Gastrocnemius medialis (tissue), 4 donors: Measurements from ENCODE around the gene CSF3.

ENCODE experiments used
- POLR2A ChIP-seq, 2 donors: fragments of 450-650 bp; IDR thresholded peaks; one replicate each; pipeline ENCODE4 v1.6.1; 2017; ENCODE audit warnings: antibody characterized with exemption in 2 of 2, mild to moderate bottlenecking in 2 of 2, moderate library complexity in 2 of 2
- TF ChIP-seq, protein P1 (sequence below), 5 experiments: fragments of 450-650 bp in 3 of 5; fragments of 200-600 bp in 2 of 5; sonication (generic) in 2 of 5; IDR thresholded peaks in 4 of 5; conservative IDR thresholded peaks in 1 of 5; 1 replicate in 4 of 5; 2 replicates in 1 of 5; pipeline ENCODE4 v1.5.1; 2016 to 2019; ENCODE audit warnings: antibody characterized with exemption in 5 of 5, mild to moderate bottlenecking in 3 of 5, moderate library complexity in 3 of 5

DNA sequence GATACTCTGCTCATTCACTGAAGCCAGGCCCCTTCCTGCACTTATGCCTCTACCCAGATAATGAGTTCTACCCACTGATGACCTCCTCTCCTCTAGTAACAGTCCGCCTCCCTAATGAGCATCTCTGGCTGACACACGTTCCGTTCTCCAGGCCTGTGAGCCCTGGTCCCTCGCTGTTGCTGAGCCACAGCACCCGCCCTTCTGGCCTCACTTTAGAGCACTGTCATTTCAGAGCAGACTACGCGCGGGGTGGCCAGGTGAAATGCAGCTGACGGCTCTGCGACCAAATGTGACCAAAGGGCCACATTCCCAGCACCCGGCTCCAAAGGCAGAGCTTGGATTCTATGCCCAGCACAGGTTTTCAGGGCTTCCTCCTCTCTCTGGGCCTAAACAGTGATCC is 20.8 kb upstream of the CSF3 start:
- TF ChIP-seq, protein P1, sequence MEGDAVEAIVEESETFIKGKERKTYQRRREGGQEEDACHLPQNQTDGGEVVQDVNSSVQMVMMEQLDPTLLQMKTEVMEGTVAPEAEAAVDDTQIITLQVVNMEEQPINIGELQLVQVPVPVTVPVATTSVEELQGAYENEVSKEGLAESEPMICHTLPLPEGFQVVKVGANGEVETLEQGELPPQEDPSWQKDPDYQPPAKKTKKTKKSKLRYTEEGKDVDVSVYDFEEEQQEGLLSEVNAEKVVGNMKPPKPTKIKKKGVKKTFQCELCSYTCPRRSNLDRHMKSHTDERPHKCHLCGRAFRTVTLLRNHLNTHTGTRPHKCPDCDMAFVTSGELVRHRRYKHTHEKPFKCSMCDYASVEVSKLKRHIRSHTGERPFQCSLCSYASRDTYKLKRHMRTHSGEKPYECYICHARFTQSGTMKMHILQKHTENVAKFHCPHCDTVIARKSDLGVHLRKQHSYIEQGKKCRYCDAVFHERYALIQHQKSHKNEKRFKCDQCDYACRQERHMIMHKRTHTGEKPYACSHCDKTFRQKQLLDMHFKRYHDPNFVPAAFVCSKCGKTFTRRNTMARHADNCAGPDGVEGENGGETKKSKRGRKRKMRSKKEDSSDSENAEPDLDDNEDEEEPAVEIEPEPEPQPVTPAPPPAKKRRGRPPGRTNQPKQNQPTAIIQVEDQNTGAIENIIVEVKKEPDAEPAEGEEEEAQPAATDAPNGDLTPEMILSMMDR (IDR thresholded peaks at IDR 0.05 in 4 of 5, conservative IDR thresholded peaks at IDR 0.05 in 1 of 5), result no peak
- TF ChIP-seq POLR2A (IDR thresholded peaks at IDR 0.05), result no peak
